Lung (tissue), 12 donors: ENCODE data around the gene PRPF40A. TPM values are rescaled to one million over a fixed set of nuclear protein-coding genes. Genes with fewer than 3 reads are reported as not detected.

Experiments used
- ATAC-seq: fragments of 200-7000 bp; cut with Tn5 transposase; one replicate; pipeline ENCODE4 v1.9.1; 2020; ENCODE audit warnings: moderate number of reproducible peaks; ENCODE audit not compliant: insufficient read depth, low FRiP score
- DNase-seq, 3 donors: peaks; one replicate each; pipeline ENCODE4 v3.0.0-alpha.2; 2013 to 2017
- H3K27ac ChIP-seq, 2 donors: one replicate each; pipeline ENCODE4 v1.5.1; 2013; ENCODE audit warnings: mild to moderate bottlenecking in 2 of 2, moderate library complexity in 2 of 2, control low read depth in 1 of 2, inconsistent platforms in 1 of 2, low read depth in 1 of 2, low read length in 1 of 2
- H3K27me3 ChIP-seq, 3 donors: one replicate each; pipeline ENCODE4 v1.5.1; 2013; ENCODE audit warnings: low read length in 2 of 3; ENCODE audit not compliant: control insufficient read depth in 3 of 3, insufficient read depth in 3 of 3
- H3K36me3 ChIP-seq, 4 donors: one replicate each; pipeline ENCODE4 v1.5.1; 2013; ENCODE audit warnings: low read length in 4 of 4, mild to moderate bottlenecking in 1 of 4, moderate library complexity in 1 of 4; ENCODE audit not compliant: control insufficient read depth in 4 of 4, insufficient read depth in 4 of 4
- H3K4me1 ChIP-seq, 5 donors: one replicate each; pipeline ENCODE4 v1.5.1; 2013; ENCODE audit warnings: low read length in 5 of 5, mild to moderate bottlenecking in 2 of 5, moderate library complexity in 1 of 5; ENCODE audit not compliant: control insufficient read depth in 5 of 5, insufficient read depth in 5 of 5
- H3K4me3 ChIP-seq: one replicate; pipeline ENCODE4 v1.5.1; 2013; ENCODE audit warnings: mild to moderate bottlenecking, control low read depth, moderate library complexity
- H3K9ac ChIP-seq, 2 donors: one replicate each; pipeline ENCODE4 v1.5.1; 2013; ENCODE audit warnings: low read length in 2 of 2, control low read depth in 1 of 2; ENCODE audit not compliant: insufficient read depth in 1 of 2
- H3K9me3 ChIP-seq, 4 donors: one replicate each; pipeline ENCODE4 v1.5.1; 2013; ENCODE audit warnings: low read length in 3 of 4, mild to moderate bottlenecking in 1 of 4, moderate library complexity in 1 of 4; ENCODE audit not compliant: control insufficient read depth in 4 of 4, insufficient read depth in 3 of 4
- WGBS, 2 donors: extraction: QIAGEN DNeasy Blood & Tissue Kit; methylation state at CpG; one replicate each; pipeline ENCODE4 v1.1.7; 2013; 5-methylcytosine and 5-hydroxymethylcytosine counted together
- polyA plus RNA-seq, 2 donors: library from polyadenylated mRNA; stranded (reverse); fragments of 200-250 nt; gene quantifications; one replicate each; pipeline ENCODE4 v1.2.1, GENCODE V29; 2013
- total RNA-seq, 2 donors: library from RNA; depleted of rRNA in 1 of 2; stranded (reverse); fragments of >200 nt in 1 of 2; gene quantifications; one replicate each; pipeline ENCODE4 v1.2.1, GENCODE V29; 2014 to 2021
- TF ChIP-seq, protein P1 (sequence below): IDR thresholded peaks from 2 replicates; pipeline ENCODE4 v1.5.1; 2012; ENCODE audit warnings: mild to moderate bottlenecking; ENCODE audit errors: control extremely low read depth, extremely low read depth
- donor health status: control.
- donor health status: control.
- donor health status: Bipolar disorder and iron deficiency.
- donor health status: healthy.
- donor health status: DM: yes; HTN: yes; CAD: no.

PRPF40A gene
- total and polyA plus RNA-seq, 4 donors = 20.1 to 131 (median 58.6) TPM

DNA sequence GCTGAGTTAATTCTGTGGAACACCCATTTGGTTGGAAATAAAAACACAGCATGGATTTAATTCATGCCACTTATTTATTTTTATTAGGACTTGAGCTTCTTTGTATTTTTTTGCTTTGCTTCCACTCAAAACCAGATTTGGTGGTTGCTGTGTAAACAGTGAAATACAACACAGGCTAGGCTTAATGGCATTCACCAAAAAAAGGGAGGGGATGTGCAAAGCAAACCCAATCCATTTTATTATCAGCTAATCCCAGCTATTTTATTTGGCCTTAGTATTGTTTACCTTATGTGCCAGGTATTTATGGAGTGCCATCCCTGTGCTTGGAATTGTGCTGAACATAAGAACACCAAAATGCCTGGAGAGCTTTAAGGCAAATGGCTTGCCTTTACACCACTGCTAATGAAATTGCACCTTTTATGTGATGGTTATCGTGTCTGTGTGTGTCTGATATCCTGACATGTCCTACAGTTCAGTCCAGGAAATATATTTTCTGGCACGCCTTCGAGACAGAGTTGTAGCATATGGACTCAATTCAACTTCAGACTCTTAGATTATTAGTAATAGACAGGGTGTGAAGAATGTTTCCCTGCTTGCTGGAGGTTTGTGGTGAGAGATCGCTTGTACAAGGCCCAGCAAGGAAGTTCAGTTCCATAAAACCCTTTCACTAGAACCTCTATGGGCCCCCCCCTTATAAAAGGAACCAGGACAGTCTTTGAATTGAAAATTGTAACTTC lies 99.6 kb downstream of the PRPF40A start:
- no peak overlapping the region for H3K4me3 ChIP-seq
- H3K9me3 ChIP-seq = no peaks in the 10 kb centered on the region
- TF ChIP-seq, protein P1, sequence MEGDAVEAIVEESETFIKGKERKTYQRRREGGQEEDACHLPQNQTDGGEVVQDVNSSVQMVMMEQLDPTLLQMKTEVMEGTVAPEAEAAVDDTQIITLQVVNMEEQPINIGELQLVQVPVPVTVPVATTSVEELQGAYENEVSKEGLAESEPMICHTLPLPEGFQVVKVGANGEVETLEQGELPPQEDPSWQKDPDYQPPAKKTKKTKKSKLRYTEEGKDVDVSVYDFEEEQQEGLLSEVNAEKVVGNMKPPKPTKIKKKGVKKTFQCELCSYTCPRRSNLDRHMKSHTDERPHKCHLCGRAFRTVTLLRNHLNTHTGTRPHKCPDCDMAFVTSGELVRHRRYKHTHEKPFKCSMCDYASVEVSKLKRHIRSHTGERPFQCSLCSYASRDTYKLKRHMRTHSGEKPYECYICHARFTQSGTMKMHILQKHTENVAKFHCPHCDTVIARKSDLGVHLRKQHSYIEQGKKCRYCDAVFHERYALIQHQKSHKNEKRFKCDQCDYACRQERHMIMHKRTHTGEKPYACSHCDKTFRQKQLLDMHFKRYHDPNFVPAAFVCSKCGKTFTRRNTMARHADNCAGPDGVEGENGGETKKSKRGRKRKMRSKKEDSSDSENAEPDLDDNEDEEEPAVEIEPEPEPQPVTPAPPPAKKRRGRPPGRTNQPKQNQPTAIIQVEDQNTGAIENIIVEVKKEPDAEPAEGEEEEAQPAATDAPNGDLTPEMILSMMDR = no peak
- peaks cover 0 to 54% (median 10%) of the 10 kb centered on the region in 5 donors for H3K4me1 ChIP-seq
- ATAC-seq = no peak
- peaks cover 14 to 32% (median 19%) of the 10 kb centered on the region in 4 donors for H3K36me3 ChIP-seq
- no peaks in the 10 kb centered on the region for H3K27me3 ChIP-seq
- no peak overlapping the region for H3K27ac ChIP-seq
- 72 to 83% methylated on average over 4 of the region's 4 CpGs for WGBS, 2 donors
- no peak overlapping the region for H3K9ac ChIP-seq
- peak; percentile 77 to 96 (median 95) for DNase-seq

DNA sequence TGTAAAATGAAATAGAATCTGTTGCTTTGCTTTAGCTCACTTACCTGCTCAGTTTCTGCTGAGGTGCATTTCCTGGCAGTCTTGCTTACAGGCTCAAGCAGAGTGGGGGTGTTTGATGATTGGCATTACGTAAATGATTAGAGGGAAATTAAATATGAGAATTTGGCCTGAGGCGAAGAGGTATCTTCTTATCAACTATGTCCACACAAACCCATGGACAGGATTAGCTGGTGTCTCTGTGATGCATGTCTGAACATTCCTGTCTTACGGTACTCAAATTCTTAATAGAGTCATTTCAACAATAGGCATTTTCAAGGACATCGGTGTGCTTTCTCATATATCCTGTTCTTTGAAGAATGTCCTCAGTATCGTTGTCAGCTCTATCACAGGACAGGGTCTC lies 102.1 kb downstream of the PRPF40A start:
- 82 to 87% methylated on average over 5 of the region's 5 CpGs for WGBS, 2 donors
- Histone ChIP-seq H3K36me3 (peaks cover 11 to 32% (median 14%) of the 10 kb centered on the region in 4 donors), H3K4me1 (peaks cover 5 to 50% (median 10%) of the 10 kb centered on the region in 5 donors)

DNA sequence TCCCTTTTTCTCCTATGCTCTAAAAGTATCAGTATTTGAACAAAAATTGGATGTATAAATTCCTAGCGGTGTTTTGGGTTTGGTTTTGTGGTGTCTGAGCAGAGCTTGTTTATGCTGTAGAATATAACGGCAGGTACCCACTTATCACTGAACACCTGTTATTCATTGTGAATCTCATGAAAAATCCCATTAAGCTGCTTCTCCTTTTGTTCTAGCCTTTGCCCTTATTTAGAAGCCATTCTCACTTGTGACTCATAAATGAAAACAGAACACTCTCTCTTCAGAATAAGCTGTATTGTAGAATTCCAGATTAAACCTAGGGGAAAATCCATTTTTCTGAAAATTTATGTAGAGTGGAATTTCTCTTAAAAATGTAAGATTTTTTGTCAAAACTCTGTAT lies 104.0 kb downstream of the PRPF40A start:
- no peak for ATAC-seq
- no peak for DNase-seq
- H3K27ac ChIP-seq = no peak overlapping the region
- H3K9me3 ChIP-seq = no peaks in the 10 kb centered on the region
- no peaks in the 10 kb centered on the region for H3K27me3 ChIP-seq
- WGBS, 2 donors = 81% methylated on average over 2 of the region's 2 CpGs
- TF ChIP-seq, protein P1 = no peak
- peaks cover 2 to 26% (median 10%) of the 10 kb centered on the region in 4 donors for H3K36me3 ChIP-seq
- no peak overlapping the region for H3K9ac ChIP-seq
- H3K4me3 ChIP-seq = no peak overlapping the region
- peaks cover under 1 to 37% (median 7%) of the 10 kb centered on the region in 5 donors for H3K4me1 ChIP-seq

More for the DNA sequence above, 102.1 kb downstream of the PRPF40A start:
- no peaks in the 10 kb centered on the region for H3K27me3 ChIP-seq
- ATAC-seq = no peak
- H3K9ac ChIP-seq = no peak overlapping the region
- DNase-seq = no peak
- H3K4me3 ChIP-seq = no peak overlapping the region
- no peaks in the 10 kb centered on the region for H3K9me3 ChIP-seq
- TF ChIP-seq, protein P1 = no peak
- H3K27ac ChIP-seq = no peak overlapping the region
